A673 (cell line): ENCODE results near the gene DIPK1A. TPM values are rescaled to one million over a fixed set of nuclear protein-coding genes. Genes with fewer than 3 reads are reported as not detected.

Source experiments
- BruUV-seq: library from RNA; stranded (reverse); fragments of 400-500 nt; replicated peaks from 2 replicates; lab custom pipeline; 2021; lab: Mats Ljungman, UMichigan
- CTCF ChIA-PET: fragments of 300-600 bp; sonication (Branson Sonifier 250); formaldehyde crosslinking; loops from one replicate; lab custom pipeline; 2022; ENCODE audit warnings: antibody characterized with exemption; lab: Charles Lee
- POLR2A ChIA-PET: fragments of 300-600 bp; sonication (Branson Sonifier 250); formaldehyde crosslinking; loops from one replicate; lab custom pipeline; 2022; ENCODE audit warnings: antibody characterized with exemption; ENCODE audit not compliant: low non-redundant PET; lab: Charles Lee
- DNase-seq: peaks from one replicate; pipeline ENCODE4 v3.0.0-alpha.2; 2015; ENCODE audit warnings: low spot score
- H3K27ac ChIP-seq: fragments of 200-600 bp; sonication (generic); 2 replicates; pipeline ENCODE4 v1.5.1; 2016; ENCODE audit warnings: mixed run types, low read depth, mild to moderate bottlenecking, mixed read lengths, antibody characterized with exemption, low read length; ENCODE audit not compliant: poor library complexity, severe bottlenecking
- H3K27me3 ChIP-seq: fragments of 200-600 bp; sonication (generic); replicated peaks from 2 replicates; pipeline ENCODE4 v1.6.1; 2017; ENCODE audit warnings: mixed run types, low read depth, mild to moderate bottlenecking, mixed read lengths, antibody characterized with exemption, low read length; ENCODE audit not compliant: insufficient read depth, poor library complexity
- H3K36me3 ChIP-seq: fragments of 200-600 bp; sonication (generic); 2 replicates; pipeline ENCODE4 v1.6.1; 2016; ENCODE audit warnings: mixed run types, mild to moderate bottlenecking, mixed read lengths, antibody characterized with exemption, low read length; ENCODE audit not compliant: insufficient read depth, poor library complexity, severe bottlenecking
- H3K4me1 ChIP-seq: fragments of 200-600 bp; sonication (generic); 2 replicates; pipeline ENCODE4 v1.6.1; 2017; ENCODE audit warnings: mixed run types, mild to moderate bottlenecking, mixed read lengths, antibody characterized with exemption, low read length; ENCODE audit not compliant: insufficient read depth, poor library complexity, severe bottlenecking
- H3K4me3 ChIP-seq: fragments of 200-600 bp; sonication (generic); 2 replicates; pipeline ENCODE4 v1.5.1; 2016; ENCODE audit warnings: low read depth, mixed run types, mild to moderate bottlenecking, mixed read lengths, low read length; ENCODE audit not compliant: poor library complexity, severe bottlenecking
- H3K9me3 ChIP-seq: fragments of 200-600 bp; sonication (generic); 2 replicates; pipeline ENCODE4 v1.6.1; 2016; ENCODE audit warnings: mixed run types, low read depth, mild to moderate bottlenecking, mixed read lengths, antibody characterized with exemption, low read length; ENCODE audit not compliant: poor library complexity, severe bottlenecking
- EZH2 ChIP-seq: fragments of 200-600 bp; sonication (generic); IDR thresholded peaks from 2 replicates; pipeline ENCODE4 v1.6.1; 2017; ENCODE audit warnings: borderline replicate concordance, low read depth, mild to moderate bottlenecking, mixed read lengths, antibody characterized with exemption, low read length; ENCODE audit not compliant: poor library complexity, severe bottlenecking
- intact Hi-C: fragments of 100-400 bp; cut with micrococcal nuclease; formaldehyde crosslinking; loops from one replicate; pipeline ENCODE4 v1.10.0; 2022; ENCODE audit not compliant: unreplicated experiment
- total RNA-seq: library from RNA; stranded (reverse); gene quantifications from 2 replicates; pipeline ENCODE4 v1.2.3, GENCODE V29; 2021
- TF ChIP-seq, protein P1 (sequence below): fragments of 300-800, 200-600 bp; sonication (generic); conservative IDR thresholded peaks from 2 replicates; pipeline ENCODE4 v1.5.1; 2017; ENCODE audit warnings: low read depth, mild to moderate bottlenecking, antibody characterized with exemption, low read length, moderate library complexity, mixed read lengths

Gene DIPK1A
- total RNA-seq, 1 experiment from 2014 or later = 10.9 TPM

DNA sequence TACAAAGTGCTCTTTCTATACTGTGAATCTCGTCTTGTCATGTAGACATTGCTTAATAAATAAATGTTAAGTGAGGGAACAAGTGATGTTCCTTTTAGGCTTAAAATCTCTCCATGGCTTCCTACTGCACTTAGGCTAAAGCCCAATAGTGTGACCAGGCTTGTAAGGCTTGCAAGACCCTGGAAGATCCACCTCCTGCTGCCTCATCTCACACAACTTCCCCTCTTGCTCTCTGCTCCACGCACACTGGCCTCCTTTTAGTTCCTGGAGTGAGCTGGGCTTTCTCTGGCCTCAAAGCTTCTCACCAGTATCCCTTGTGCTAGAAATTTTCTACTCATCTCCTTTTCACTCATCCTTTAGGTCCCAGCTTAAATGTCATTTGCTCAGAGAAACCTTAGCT lies 41.5 kb upstream of the DIPK1A start:
- H3K4me1 ChIP-seq = peaks cover 18% of the 10 kb centered on the region
- intact Hi-C loops = no loop called here
- POLR2A ChIA-PET = no interaction called here
- H3K27ac ChIP-seq = no peak overlapping the region
- DNase-seq = no peak
- H3K36me3 ChIP-seq = no peaks in the 10 kb centered on the region
- BruUV-seq = no TSS peak
- CTCF ChIA-PET = no interaction called here
- H3K4me3 ChIP-seq = no peak overlapping the region
- TF ChIP-seq EZH2 = no peak
- TF ChIP-seq, protein P1, sequence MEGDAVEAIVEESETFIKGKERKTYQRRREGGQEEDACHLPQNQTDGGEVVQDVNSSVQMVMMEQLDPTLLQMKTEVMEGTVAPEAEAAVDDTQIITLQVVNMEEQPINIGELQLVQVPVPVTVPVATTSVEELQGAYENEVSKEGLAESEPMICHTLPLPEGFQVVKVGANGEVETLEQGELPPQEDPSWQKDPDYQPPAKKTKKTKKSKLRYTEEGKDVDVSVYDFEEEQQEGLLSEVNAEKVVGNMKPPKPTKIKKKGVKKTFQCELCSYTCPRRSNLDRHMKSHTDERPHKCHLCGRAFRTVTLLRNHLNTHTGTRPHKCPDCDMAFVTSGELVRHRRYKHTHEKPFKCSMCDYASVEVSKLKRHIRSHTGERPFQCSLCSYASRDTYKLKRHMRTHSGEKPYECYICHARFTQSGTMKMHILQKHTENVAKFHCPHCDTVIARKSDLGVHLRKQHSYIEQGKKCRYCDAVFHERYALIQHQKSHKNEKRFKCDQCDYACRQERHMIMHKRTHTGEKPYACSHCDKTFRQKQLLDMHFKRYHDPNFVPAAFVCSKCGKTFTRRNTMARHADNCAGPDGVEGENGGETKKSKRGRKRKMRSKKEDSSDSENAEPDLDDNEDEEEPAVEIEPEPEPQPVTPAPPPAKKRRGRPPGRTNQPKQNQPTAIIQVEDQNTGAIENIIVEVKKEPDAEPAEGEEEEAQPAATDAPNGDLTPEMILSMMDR = no peak
- H3K27me3 ChIP-seq = no peaks in the 10 kb centered on the region
- H3K9me3 ChIP-seq = no peaks in the 10 kb centered on the region

DNA sequence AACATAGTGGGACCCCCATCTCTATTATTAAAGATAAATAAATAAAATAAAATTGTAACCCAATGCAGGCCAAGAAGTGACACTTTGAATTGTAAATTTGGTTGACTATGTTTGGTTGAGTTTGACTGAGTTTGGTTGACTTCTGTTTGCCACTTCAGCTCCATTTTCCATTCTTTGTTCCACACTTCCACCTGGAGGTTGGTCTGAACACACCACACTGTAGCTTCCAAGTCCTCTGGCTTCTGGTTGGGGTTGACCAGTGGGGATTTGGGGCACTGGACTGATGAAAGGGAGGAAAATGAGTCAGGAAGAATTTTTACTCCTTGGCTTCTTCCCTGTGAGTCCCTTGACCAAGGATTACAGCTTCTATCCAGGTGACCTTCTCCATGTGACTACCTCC lies 40.6 kb upstream of the DIPK1A start:
- DNase-seq = no peak
- Histone ChIP-seq H3K27ac (no peak overlapping the region), H3K36me3 (no peaks in the 10 kb centered on the region), H3K4me3 (no peak overlapping the region), H3K4me1 (peaks cover 21% of the 10 kb centered on the region), H3K27me3 (no peaks in the 10 kb centered on the region), H3K9me3 (no peaks in the 10 kb centered on the region)
- TF ChIP-seq, protein P1 = no peak
- no peak for TF ChIP-seq EZH2
- intact Hi-C loops = no loop called here
- BruUV-seq = no TSS peak
- CTCF ChIA-PET = no interaction called here
- POLR2A ChIA-PET = no interaction called here

DNA sequence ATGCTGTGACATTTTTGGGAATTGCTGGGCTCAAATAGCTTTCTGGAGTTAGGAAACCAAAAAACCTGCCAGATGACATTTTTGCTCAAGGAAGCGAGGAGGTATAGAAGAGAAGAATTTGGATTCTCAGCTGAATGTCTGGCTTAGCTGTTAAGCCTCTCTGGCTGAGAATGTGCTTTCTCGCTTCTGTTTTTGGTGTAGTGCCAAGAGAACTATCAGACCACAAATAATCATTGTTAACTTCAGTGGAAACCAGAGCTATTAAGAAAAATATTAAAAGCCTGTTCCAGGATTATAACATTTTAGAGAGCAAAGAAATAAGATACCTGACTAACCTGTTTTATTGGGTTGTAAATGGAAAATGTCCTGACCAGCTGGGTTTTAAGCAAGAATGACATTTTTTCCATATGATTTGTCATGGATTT lies 39.5 kb upstream of the DIPK1A start:
- ChIA-PET CTCF (no interaction called here), POLR2A (interaction anchor here (0.5 kb wide), 1 partner anchor 224 kb away, joined by 3 read pairs; no protein-coding TSS in a partner anchor)
- no peak overlapping the region for H3K4me3 ChIP-seq
- H3K27ac ChIP-seq = peak overlapping the region; percentile 61
- BruUV-seq = no TSS peak
- no peaks in the 10 kb centered on the region for H3K9me3 ChIP-seq
- DNase-seq = peak; percentile 63
- no peaks in the 10 kb centered on the region for H3K36me3 ChIP-seq
- TF ChIP-seq, protein P1 = no peak
- TF ChIP-seq EZH2 = no peak
- H3K4me1 ChIP-seq = peaks cover 26% of the 10 kb centered on the region
- no peaks in the 10 kb centered on the region for H3K27me3 ChIP-seq
- intact Hi-C loops = no loop called here
